GF-D8 (cell line): ENCODE data around the gene LGALS16.
"Not testable (repeated sequence)": the region's sequence is repeated elsewhere in the genome, so short reads cannot be mapped to it uniquely, and the experiment has no call there.

ENCODE experiments used
- DNase-seq: peaks from one replicate; lab custom pipeline; 2025; lab: John Stamatoyannopoulos, UW

Gene LGALS16, protein sequence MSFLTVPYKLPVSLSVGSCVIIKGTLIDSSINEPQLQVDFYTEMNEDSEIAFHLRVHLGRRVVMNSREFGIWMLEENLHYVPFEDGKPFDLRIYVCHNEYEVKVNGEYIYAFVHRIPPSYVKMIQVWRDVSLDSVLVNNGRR

DNA sequence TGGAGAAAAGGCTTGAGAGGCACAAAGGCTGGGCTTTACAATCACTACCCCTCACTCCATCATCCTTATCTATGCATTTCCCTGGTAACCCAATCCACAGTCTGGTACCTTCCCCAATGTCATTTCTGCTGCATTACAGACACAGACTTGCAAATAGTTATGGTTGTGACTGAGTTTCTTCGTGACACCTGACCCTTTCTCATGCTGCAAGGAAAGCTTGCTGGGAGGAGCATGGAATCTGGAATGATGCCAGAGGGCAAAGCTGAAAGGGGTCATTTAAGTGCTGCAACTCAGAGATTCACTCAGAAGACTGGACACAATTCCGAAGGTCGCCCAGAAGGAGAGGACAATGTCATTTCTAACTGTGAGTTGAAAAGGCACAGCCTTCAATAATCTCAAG is at the start of gene LGALS16:
Gene LGALS16, plus strand, starts transcription at position 301 of the 400 bp plus-strand sequence. Its CDS starts 49 bp downstream, at position 350.
- no peak for DNase-seq

DNA sequence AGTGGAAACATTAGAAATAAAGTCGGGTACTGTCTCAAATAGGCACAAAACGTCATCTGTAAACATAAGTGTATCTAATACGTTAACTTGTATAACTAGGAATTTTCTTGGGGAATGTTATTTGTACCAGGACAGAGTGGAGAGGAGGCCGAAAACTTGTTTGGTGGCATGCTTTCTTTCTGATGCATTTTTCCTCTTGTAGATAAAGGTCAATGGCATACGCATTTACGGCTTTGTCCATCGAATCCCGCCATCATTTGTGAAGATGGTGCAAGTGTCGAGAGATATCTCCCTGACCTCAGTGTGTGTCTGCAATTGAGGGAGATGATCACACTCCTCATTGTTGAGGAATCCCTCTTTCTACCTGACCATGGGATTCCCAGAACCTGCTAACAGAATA is 48.7 kb upstream of the LGALS16 start:
- no peak for DNase-seq

DNA sequence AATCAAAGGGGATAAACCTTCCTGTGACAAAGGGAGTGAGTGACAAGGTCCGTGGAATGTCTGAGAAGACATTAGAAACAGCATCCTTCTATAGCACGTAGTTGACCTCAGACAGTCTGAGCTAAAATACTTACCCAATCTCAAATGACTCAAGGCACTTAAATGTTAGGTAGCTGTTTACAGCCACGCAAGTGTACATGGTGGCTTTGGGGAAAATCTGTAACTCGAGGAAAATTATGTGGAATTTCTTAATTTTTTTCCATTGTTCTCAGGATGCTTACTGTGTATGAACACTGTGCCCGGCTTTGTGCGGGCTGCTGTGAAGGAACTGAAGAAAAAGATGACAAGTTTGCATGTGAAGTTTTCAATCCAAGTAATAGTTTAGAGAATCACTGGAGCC is 48.2 kb upstream of the LGALS16 start:
- DNase-seq, result no peak

DNA sequence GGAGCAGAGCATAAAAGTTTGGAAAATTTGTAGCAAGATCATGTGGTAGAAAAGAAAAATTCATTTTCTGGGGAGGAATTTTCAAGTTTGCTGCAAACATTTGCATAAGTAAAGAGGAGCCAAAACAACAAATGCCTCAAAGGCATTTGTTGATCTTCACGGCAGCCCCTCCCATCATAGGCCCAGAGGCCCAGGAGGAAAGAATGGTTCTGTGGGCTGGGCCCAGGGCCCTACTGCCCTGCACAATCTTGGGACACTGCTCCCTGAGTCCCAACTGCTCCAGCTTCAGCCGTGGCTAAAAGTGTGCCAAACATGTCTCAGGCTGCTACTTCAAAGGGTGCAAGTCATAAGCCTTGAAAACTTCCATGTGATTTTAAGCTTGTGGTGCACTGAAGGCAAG is 42.1 kb upstream of the LGALS16 start:
- no peak for DNase-seq

DNA sequence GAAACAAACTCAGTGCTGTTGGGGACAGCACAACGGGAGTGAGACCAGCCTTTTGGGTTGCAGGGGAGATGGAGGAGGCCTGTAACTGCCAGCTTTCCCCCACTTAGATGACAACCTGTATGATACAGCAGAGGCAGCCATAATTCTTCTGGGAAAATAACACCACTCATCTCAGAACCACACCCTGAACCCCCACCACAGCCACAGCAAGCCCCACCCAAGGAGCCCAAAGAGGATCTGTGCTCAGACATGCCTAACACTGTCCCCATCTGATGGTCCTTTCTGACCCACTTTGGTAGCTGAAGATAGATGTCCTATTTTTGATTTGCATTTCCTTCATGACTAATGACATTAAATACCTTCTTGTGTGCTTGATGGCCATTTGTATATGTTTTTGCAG is 38.0 kb upstream of the LGALS16 start:
- no peak for DNase-seq

DNA sequence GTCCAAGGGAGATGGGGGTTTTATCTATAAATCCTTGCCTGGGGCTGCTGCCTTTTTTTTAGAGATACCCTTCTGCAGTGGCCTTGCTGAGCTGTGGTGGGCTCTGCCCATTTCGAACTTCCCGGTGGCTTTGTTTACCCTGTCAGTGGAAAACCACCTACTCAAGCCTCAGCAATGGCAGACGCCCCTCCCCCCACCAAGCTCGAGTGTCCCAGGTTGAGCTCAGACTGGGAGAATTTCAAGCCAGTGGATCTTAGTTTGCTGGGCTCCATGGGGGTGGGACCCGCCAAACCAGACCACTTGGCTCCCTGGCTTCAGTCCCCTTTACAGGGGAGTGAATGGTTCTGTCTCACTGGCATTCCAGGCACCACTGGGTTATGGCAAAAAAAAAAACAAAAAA is 31.8 kb upstream of the LGALS16 start:
- no peak for DNase-seq

DNA sequence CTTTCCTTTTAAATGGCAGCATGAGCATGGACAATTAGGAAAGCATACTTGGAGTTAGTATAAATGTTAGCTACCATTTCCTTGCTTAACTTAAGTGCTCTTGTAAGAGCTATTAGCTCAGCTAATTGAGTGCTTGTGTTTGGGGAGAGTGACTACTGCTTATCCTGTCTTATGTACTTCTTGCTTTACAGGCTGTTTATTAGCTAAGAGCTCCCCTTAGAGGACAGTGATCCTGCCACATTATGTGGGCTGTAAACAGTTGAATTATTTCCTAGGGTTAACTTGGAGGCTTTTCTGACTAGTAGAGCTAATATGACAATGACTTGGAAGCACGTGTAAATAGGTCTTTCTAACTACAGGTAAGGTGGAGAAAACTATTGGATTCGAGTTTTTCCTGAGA is 28.1 kb upstream of the LGALS16 start:
- DNase-seq, result not testable (repeated sequence)

DNA sequence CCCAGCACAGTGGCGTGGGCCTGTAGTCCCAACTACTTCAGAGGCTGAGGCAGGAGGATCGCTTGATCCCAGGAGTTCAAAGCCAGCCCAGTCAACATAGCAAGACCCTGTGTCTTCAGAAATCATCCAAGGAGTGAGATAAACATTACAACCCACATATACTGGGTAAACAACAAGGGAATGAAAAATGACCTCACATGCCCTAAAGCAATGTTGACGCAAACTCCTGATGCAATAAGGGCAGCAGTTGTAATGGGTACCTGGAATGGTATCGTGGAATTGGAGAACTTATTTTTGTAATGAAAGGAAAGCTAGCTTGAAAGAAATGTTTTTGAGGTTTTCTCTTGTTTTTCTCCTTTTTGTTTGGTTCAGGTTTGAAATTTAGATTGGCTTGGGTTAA is 24.5 kb upstream of the LGALS16 start:
- DNase-seq, result no peak

DNA sequence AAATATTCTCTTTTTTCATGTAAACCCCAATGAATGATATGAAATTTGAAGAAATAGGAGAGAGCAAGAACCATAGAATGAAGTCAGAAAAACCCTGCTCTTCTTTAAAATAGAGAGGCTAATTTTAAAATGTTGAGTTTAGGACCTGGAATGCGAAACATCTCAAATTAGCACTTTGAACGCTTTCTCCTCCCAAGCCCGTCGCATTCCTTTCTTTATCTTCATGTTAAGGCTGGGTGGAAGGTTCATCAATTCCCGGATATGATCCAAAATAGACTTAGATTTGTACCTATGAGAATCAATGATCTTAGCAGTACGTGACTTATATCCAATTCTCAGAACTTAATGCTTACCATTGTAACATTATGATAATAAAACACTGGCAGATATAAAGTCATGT is 24.1 kb upstream of the LGALS16 start:
- DNase-seq, result no peak

DNA sequence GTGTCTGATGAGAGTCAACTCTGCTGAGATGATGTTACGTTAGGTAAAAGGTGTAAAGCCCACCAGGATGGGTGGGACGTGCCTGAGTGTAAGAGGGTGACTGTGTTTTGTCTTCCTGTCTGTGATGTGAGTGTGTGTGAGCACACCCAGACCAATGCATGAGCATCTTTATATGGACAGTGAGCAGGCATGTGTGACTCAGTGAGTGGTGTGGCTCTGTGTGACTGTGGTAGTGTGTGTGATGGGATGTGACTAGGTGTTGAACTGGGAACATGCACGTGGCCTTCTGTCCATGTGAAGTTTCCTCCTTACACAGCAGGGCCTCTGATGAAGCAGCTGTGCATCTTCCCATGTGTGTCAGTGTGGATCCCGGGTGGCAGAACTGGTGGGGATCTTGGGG is 17.8 kb upstream of the LGALS16 start:
- DNase-seq, result no peak

DNA sequence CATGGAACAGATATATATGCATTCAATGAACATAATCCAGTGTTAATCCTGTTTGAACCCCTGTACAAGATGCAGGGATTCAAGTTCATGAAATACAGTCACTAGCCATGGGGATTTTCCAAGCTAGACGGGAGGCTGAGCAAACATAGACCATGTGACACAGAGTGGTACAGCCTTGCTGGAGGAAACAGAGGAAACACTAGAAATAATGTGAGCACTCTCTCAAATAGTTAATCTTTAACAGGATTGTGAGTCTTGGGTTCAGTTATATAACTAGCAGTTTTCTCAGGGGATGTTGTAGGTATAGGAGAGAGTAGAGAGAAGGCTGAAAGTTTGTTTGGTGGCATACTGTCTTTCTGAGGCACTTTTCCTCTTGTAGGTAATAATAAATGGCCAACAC is 13.9 kb upstream of the LGALS16 start:
- no peak for DNase-seq

DNA sequence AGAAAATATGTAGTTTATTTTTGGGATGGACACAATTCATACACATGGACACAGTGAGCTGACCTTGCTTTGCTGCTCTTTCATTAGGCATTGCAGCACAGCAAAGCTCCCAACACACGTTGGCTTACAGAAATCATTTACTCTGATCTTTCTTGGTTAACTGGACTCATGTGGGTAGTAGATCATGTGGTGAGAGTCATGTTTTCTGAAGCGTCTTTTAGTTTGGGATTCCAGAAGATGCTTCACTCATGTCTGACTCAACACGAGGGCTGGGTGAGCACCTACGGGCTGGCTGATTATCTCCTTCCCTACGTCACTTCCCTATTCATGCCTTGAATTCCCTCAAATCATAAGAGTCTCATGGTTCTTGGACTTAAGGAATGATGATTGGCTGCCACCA is 12.1 kb upstream of the LGALS16 start:
- no peak for DNase-seq

DNA sequence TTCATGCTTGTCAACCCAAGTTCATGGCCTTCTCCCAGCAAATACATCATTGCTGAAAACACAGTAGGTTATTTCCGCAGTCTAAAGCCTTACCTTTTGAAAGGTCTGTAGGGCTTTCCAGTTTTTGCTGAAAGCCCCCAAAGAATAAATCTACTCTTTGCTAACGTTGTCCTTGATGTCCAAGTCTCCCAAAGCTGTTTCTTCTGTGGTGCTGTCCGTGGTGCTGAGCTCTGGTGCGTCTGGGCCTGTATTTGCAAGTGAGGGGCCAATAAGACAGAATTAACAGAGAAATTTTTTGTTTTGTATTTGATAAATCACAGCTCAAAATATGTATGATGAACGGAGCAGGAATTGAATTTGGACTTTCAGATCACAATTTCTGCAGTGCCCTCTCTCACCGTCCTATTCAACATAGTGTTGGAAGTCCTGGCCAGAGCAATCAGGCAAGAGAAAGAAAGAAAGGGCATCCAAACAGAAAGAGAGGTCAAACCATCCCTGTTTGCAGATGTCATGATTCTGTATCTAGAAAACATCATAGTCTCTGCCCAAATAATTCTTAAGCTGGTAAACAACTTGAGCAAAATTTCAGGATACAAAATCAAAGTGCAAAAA is 9.8 kb upstream of the LGALS16 start:
- DNase-seq, result no peak

DNA sequence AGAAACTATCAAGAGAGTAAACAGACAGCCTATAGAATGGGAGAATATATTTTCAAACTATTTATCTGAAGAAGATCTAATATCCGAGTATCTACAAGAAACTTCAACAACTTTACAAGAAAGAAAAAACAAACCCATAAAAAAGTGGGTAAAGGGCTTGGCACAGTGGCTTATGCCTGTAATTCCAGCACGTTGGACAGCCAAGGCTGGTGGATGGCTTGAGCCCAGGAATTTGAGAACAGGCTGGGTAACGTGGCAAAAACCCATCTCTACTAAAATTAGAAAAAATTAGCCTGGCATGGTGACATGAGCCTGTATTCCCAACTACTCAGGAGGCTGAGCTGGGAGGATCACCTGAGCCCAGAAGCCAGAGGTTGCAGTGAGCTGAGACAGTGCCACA is 7.8 kb upstream of the LGALS16 start:
- no peak for DNase-seq

DNA sequence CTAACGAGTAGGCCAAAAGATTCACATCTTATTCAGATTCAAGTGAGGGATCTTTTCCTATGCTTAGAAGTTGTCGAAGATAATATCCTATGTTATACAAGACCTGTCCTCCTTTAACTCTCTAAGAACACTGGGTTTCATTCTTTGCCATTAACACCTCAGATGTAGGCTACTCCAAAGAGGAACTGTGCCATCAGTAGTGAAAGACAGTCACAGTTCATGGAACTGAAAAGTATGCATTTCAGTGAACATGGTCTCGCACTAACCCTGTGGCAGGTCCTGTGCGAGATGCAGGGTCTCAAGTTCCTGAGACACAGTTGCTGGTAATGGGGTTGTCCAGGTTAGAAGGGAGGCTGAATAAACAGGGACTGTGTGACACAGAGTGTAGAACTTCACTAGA is 4.1 kb downstream of the LGALS16 start:
- no peak for DNase-seq

DNA sequence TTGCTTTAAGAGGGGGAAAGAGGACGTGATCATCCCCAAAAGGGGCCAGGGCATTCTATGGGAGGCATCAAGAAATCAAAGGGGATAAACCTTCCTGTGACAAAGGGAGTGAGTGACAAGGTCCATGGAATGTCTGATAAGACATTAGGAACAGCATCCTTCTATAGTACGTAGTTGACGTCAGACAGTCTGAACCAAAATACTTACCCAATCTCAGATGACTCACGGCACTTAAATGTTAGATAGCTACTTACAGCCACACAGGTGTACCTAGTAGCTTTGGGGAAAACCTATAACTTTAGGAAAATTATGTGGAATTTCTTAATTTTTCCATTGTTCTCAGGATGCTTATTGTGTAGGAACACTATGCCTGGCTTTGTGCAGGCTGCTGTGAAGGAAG is 4.9 kb downstream of the LGALS16 start:
- no peak for DNase-seq

DNA sequence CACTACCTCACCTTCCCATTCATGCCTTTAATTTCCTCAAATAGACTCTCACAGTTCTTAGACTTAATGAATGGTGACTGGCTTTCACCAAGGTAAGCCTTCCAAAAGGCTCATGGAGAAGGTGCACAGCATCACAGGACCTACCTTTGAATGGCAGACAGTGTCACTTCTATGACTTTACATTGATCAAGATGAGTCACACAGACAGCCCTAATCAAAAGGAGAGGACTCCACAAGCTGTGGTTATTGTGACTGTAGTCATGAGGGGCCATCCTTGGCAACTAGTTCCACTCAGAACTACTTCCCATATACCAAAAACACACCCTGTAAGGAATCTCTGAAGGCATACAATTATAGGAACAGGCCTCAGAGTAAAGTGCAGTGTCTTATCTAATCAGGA is 5.9 kb downstream of the LGALS16 start:
- no peak for DNase-seq

DNA sequence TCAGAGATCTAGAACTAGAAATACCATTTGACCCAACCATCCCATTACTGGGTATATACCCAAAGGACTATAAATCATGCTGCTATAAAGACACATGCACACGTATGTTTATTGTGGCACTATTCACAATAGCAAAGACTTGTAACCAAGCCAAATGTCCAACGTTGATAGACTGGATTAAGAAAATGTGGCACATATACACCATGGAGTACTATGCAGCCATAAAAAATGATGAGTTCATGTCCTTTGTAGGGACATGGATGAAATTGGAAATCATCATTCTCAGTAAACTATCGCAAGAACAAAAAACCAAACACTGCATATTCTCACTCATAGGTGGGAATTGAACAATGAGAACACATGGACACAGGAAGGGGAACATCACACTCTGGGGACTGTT is 14.1 kb downstream of the LGALS16 start:
- DNase-seq, result not testable (repeated sequence)

DNA sequence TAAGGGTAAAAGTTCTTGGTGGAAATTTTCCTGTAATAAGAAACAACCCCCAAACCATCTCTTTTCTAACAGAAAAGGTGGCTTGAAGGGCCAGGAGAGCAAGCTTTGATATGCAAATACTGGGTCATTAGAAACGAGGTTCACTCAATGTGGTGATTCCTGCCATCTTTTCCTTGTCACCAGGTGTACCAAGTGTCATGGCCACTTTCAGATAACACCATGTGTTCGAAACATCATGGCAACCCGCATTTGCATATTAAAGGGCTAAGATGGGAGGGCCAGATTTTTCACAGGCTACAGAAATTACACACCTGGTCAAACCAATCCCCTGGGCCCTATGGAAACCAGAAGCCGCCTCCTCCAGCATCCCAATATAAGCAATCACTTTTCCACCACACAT is 15.3 kb downstream of the LGALS16 start:
- no peak for DNase-seq

DNA sequence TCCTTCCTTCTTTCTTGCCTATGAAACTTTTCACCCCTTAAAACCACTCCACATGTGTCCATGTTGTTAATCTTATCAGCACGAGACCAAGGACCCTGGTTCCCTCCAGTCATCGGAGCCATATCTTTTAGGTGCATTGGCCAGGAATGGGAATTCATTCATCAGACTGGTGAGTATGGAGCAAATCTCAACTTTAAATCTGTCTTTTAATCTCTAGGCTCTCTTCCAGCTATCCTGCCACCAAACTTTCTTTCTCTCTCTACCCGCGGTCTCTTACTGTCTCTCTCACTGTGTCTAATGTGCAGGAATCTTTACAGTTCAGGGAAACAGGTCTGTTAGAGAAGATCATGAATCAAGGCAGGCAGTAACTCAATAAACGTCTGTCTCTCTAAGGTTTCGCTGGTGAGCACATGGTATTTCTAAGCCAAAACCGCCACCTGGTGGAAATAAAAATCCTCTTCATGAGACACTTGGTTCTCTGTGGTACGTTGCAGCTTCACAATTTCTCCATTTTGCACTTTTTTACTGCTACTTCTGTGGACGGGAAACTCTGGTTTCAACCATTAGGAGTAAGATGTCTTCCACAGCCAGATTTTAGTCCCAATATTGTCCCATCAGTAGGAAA is 16.1 kb downstream of the LGALS16 start:
- DNase-seq, result peak; percentile 13

DNA sequence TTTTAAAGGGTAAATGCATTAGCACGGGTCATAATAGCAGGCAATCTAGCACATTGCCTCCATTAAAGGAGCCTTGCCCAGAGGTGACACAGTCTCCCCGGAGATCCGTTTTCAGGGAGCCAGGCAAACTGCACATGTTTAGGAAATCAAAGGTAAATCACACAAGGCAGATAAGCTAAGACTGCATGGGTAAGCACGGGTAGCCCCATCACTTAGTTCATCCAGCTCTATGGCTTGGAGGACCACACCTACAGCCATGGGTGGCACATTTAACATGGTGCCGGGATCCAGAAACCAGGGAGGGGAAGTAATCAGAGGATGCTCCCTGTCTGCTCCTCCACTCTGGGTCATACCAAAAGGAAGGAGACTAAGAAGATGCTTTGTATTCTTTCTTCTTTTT is 16.8 kb downstream of the LGALS16 start:
- no peak for DNase-seq

DNA sequence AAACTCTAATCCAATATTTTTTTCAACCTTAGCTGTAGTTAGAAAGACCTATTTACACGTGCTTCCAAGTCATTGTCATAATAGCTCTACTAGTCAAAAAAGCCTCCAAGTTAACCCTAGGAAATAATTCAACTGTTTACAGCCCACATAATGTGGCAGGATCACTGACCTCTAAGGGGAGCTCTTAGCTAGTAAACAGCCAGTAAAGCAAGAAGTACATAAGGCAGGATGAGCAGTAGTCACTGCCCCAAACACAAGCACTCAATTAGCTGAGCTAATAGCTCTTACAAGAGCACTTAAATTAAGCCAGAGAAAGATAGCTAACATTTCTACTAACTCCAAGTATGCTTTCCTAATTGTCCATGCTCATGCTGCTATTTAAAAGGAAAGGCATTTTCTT is 18.1 kb downstream of the LGALS16 start:
- not testable (repeated sequence) for DNase-seq

DNA sequence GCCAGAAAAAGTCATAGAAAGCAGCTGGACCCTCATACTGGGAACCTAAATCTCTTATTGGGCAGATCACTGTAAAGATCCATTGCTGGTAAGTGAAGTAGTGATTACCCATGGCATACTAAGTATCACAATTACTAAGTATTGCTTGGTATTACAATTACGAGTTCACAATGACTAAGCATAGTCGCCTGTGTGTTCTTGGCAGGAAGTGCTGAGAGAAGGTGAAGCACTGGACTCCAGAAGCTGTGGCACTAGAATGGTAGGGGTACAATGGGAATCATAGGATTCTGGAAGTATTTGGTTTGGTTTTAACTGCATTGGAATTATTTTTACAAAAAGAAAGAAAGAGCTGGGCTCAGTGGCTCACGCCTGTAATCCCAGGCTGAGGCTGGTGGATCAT is 20.3 kb downstream of the LGALS16 start:
- no peak for DNase-seq
